B cell (primary cell): ENCODE data around the gene CHEK1.

Experiments
- EZH2 ChIP-seq: IDR thresholded peaks from 2 replicates; pipeline ENCODE4 v1.6.1; 2012; ENCODE audit warnings: borderline replicate concordance, low read depth, mild to moderate bottlenecking, moderate library complexity, low read length; ENCODE audit not compliant: insufficient read depth, poor library complexity, severe bottlenecking
- TF ChIP-seq, protein P1 (sequence below): fragments of 200-600 bp; IDR thresholded peaks from one replicate; pipeline ENCODE4 v1.8.0; 2022; ENCODE audit warnings: antibody characterized with exemption, mild to moderate bottlenecking

DNA sequence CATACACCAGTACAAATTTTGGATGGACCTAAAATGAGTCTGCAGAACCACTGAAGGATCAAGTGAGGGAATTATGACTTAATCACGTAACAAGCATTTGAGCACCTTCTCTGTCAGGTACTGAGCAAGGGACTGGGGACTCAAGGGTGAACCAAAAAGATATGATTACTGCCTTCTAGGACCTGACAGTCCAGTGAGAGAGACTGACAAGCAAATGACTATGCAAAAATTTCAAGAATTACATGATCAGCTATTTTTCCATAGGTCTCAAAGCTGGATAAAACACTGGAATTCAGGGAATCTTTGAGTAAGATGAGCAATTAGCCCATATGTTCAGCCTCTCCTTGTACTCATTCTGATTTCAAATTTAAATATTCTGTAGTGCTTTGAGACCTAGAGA, 37.5 kb upstream of the CHEK1 start:
- no peak for TF ChIP-seq EZH2
- TF ChIP-seq, protein P1, sequence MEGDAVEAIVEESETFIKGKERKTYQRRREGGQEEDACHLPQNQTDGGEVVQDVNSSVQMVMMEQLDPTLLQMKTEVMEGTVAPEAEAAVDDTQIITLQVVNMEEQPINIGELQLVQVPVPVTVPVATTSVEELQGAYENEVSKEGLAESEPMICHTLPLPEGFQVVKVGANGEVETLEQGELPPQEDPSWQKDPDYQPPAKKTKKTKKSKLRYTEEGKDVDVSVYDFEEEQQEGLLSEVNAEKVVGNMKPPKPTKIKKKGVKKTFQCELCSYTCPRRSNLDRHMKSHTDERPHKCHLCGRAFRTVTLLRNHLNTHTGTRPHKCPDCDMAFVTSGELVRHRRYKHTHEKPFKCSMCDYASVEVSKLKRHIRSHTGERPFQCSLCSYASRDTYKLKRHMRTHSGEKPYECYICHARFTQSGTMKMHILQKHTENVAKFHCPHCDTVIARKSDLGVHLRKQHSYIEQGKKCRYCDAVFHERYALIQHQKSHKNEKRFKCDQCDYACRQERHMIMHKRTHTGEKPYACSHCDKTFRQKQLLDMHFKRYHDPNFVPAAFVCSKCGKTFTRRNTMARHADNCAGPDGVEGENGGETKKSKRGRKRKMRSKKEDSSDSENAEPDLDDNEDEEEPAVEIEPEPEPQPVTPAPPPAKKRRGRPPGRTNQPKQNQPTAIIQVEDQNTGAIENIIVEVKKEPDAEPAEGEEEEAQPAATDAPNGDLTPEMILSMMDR, result no peak
